Spleen (tissue), 11 donors: Measurements from ENCODE around the gene FYN. TPM values are rescaled to one million over a fixed set of nuclear protein-coding genes. Genes with fewer than 3 reads are reported as not detected.
"Not testable (repeated sequence)": the region's sequence is repeated elsewhere in the genome, so short reads cannot be mapped to it uniquely, and the experiment has no call there.

Experiments used
- DNase-seq: peaks from one replicate; pipeline ENCODE4 v3.0.0-alpha.2; 2020
- H3K27ac ChIP-seq, 8 donors: fragments of 200-600 bp; sonication (generic) in 7 of 8; 1 replicate in 4 of 8; 2 replicates in 4 of 8; pipeline versions ENCODE4 v1.5.0 to v1.8.0; 2016 to 2021; ENCODE audit warnings: inconsistent platforms in 4 of 8, mild to moderate bottlenecking in 4 of 8, moderate library complexity in 1 of 8
- H3K27me3 ChIP-seq, 7 donors: fragments of 200-600 bp; sonication (generic) in 6 of 7; replicated peaks in 1 of 7; 1 replicate in 4 of 7; 2 replicates in 3 of 7; pipeline versions ENCODE4 v1.5.0 to v1.8.0; 2016 to 2021; ENCODE audit warnings: inconsistent platforms in 3 of 7, mild to moderate bottlenecking in 1 of 7
- H3K36me3 ChIP-seq, 6 donors: fragments of 200-600 bp; sonication (generic) in 5 of 6; 1 replicate in 4 of 6; 2 replicates in 2 of 6; pipeline versions ENCODE4 v1.5.0 to v1.8.0; 2016 to 2021; ENCODE audit warnings: inconsistent platforms in 2 of 6
- H3K4me1 ChIP-seq, 6 donors: fragments of 200-600 bp; sonication (generic) in 5 of 6; 1 replicate in 3 of 6; 2 replicates in 3 of 6; pipeline versions ENCODE4 v1.5.0 to v1.8.0; 2016 to 2021; ENCODE audit warnings: inconsistent platforms in 3 of 6
- H3K4me3 ChIP-seq, 8 donors: fragments of 200-600 bp; sonication (generic) in 7 of 8; 1 replicate in 4 of 8; 2 replicates in 4 of 8; pipeline versions ENCODE4 v1.5.0 to v1.8.0; 2016 to 2021; ENCODE audit warnings: inconsistent platforms in 4 of 8, mild to moderate bottlenecking in 4 of 8, moderate library complexity in 2 of 8
- H3K9me3 ChIP-seq, 8 donors: fragments of 200-600 bp; sonication (generic) in 7 of 8; 1 replicate in 4 of 8; 2 replicates in 4 of 8; pipeline versions ENCODE4 v1.5.0 to v1.8.0; 2016 to 2021; ENCODE audit warnings: inconsistent platforms in 4 of 8
- CTCF ChIP-seq, 11 experiments: fragments of 200-600 bp in 7 of 11; fragments of 450-650 bp in 4 of 11; sonication (generic) in 4 of 11; IDR thresholded peaks in 8 of 11; conservative IDR thresholded peaks in 3 of 11; 1 replicate in 7 of 11; 2 replicates in 4 of 11; pipeline versions ENCODE4 v1.4.0 to v1.8.0; 2016 to 2021; ENCODE audit warnings: antibody characterized with exemption in 11 of 11, inconsistent platforms in 4 of 11, mild to moderate bottlenecking in 1 of 11
- POLR2A ChIP-seq, 3 donors: fragments of 450-650 bp; IDR thresholded peaks; one replicate each; pipeline ENCODE4 v1.5.1; 2017; ENCODE audit warnings: antibody characterized with exemption in 3 of 3, mild to moderate bottlenecking in 1 of 3
- POLR2AphosphoS5 ChIP-seq, 3 donors: sonication (generic); formaldehyde crosslinking; IDR thresholded peaks; one replicate each; pipeline ENCODE4 v1.5.1; 2017; ENCODE audit warnings: antibody characterized with exemption in 3 of 3
- WGBS, 5 donors: extraction: QIAGEN DNeasy Blood & Tissue Kit in 3 of 5; methylation state at CpG; one replicate each; pipeline versions ENCODE4 v1.1.5 to v1.1.7; 2013 to 2018; 5-methylcytosine and 5-hydroxymethylcytosine counted together
- intact Hi-C: fragments of 100-400 bp; cut with DNase I; formaldehyde crosslinking; loops from one replicate; pipeline ENCODE4 v1.15.0; 2023; ENCODE audit warnings: low total_unique reads
- polyA plus RNA-seq, 3 donors: library from polyadenylated mRNA; stranded (reverse); fragments of 200-250 nt; gene quantifications; one replicate each; pipeline ENCODE4 v1.2.1, GENCODE V29; 2013
- total RNA-seq, 7 donors: library from RNA; depleted of rRNA in 3 of 7; stranded (reverse); fragments of >200 nt in 3 of 7; fragmentation: NEBNext Ultra II Directional in 4 of 7; extraction: Animal tissue kit (Norgen Biotek cat#: 25700) in 4 of 7; gene quantifications; one replicate each; pipeline versions ENCODE4 v1.1.0 to v1.2.1, GENCODE V29; 2016 to 2021
- donor health status: healthy with polysubstance abuse.
- donor health status: DM: no; HTN: no; CAD: no; lungs with moderate emphysema.
- donor health status: DM: no; HTN: no; CAD: no.
- donor health status: Bipolar disorder and iron deficiency.
- donor health status: healthy.
- donor health status: DM: no; HTN: no; CAD: no.
- donor health status: DM: yes; HTN: yes; CAD: no.

Gene FYN
- total and polyA plus RNA-seq, 10 donors: 56.6 to 409 (median 205) TPM

DNA sequence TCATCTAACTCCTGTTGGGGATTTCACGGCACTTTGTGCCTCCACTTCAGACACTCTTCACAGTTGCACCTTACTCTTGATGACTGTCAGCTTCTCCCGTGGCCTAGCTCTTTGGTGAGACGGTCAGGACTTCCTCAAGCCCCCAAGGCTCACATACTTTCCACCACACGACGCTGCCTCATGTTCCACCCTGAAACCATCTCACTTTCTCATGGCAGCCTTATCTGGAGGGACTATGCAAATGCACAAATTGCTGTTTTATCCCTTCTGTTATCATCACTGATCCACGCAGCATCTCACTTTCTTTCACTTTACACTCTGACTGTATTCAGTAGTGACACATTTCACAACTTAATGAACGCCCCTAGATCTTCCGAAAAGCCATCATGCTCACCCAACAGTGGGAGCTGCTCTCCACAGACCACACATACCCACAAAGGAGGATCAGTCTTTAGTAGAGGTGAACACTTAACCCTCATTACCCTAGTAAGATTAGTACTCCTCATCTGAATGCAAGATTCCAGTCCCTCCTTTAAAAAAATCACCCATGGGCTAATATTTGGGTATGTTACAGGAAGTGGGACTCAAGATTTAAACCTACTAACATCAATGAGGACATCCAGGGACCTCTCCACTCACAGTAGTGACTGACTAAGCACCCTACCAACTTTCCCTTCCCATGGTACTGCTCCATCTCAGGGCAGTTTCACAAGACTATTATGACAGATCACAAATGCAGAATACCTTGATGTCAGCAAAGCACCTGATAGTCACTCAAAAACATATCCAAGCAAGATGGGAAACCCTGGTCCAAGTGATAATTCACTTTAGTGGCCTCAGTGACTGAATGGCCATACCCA is 35.4 kb downstream of the FYN start:
- DNase-seq: no peak
- H3K4me1 ChIP-seq: peaks cover 16 to 100% (median 66%) of the 10 kb centered on the region in 6 donors
- intact Hi-C loops: no loop called here
- no peaks in the 10 kb centered on the region for H3K36me3 ChIP-seq
- peak overlapping the region in 7 of 8 donors; percentile 49 to 81 (median 71) for H3K27ac ChIP-seq
- H3K9me3 ChIP-seq: no peaks in the 10 kb centered on the region
- peak overlapping the region in 1 of 8 donors; percentile 5 for H3K4me3 ChIP-seq
- H3K27me3 ChIP-seq: no peaks in the 10 kb centered on the region
- 63 to 79% (median 70%) methylated on average over 8 of the region's 8 CpGs for WGBS, 5 donors
- TF ChIP-seq POLR2A (IDR thresholded peaks at IDR 0.05) (no peak), POLR2AphosphoS5 (IDR thresholded peaks at IDR 0.05) (peak in 1 of 3 donors; percentile 6)

DNA sequence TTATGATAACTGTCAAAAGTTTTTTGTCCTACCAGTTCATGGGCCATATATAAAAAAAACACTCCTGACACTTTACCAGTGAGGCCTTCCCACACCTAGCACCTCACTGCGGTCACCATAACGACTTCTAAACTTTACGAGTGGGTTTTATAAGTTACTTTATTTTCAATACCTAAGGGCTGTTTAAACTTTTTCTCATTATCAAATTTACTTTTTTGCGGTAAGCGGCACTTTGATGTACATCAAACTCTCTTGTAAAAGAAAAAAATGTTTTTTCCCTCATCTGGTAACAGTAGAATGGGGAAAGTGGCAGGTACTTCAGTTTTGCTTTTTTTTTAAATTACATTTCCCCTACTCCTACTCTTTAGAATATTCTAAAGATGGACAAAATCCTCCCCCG is 36.2 kb downstream of the FYN start:
- H3K27me3 ChIP-seq: no peaks in the 10 kb centered on the region
- no peaks in the 10 kb centered on the region for H3K9me3 ChIP-seq
- TF ChIP-seq CTCF (IDR thresholded peaks at IDR 0.05 in 8 of 11, conservative IDR thresholded peaks at IDR 0.05 in 3 of 11): no peak
- no peak for TF ChIP-seq POLR2AphosphoS5 (IDR thresholded peaks at IDR 0.05)
- TF ChIP-seq POLR2A (IDR thresholded peaks at IDR 0.05): no peak
- H3K27ac ChIP-seq: peak overlapping the region in 7 of 8 donors; percentile 49 to 81 (median 71)
- 74 to 84% (median 82%) methylated on average over 6 of the region's 6 CpGs for WGBS, 5 donors
- no peak for DNase-seq
- no peaks in the 10 kb centered on the region for H3K36me3 ChIP-seq
- H3K4me1 ChIP-seq: peaks cover 16 to 100% (median 66%) of the 10 kb centered on the region in 6 donors
- no peak overlapping the region for H3K4me3 ChIP-seq
- intact Hi-C loops: no loop called here

DNA sequence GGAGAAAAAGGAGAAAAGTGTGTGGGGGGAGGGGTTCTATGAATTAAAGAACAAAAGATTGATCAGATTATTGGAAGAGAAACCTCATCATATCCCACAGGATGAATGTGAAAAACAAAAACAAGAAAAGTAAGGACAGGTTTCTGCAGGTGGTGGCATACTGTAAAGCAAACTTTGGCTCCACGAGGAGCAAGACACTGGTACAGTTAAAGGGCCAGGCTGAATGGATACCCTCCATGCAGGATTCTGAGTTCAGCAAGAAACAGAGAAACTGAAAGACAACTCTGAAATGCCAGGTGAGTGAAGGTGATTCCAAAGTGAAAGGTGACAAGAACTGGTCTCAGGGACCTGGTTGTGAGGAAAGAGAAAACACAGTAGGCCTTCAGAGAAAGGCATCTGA is 37.4 kb downstream of the FYN start:
- 81 to 100% (median 87%) methylated on average over 1 of the region's 1 CpG for WGBS, 5 donors
- H3K9me3 ChIP-seq: no peaks in the 10 kb centered on the region
- intact Hi-C loops: no loop called here
- H3K36me3 ChIP-seq: no peaks in the 10 kb centered on the region
- TF ChIP-seq POLR2A (IDR thresholded peaks at IDR 0.05) (no peak), CTCF (IDR thresholded peaks at IDR 0.05 in 8 of 11, conservative IDR thresholded peaks at IDR 0.05 in 3 of 11) (no peak), POLR2AphosphoS5 (IDR thresholded peaks at IDR 0.05) (no peak)
- DNase-seq: no peak
- no peak overlapping the region for H3K4me3 ChIP-seq
- H3K27ac ChIP-seq: peak overlapping the region in 2 of 8 donors; percentile 73 to 81
- peaks cover 14 to 100% (median 57%) of the 10 kb centered on the region in 6 donors for H3K4me1 ChIP-seq
- H3K27me3 ChIP-seq: no peaks in the 10 kb centered on the region

- H3K4me3 ChIP-seq, H3K36me3 ChIP-seq, H3K9me3 ChIP-seq, H3K27me3 ChIP-seq, H3K27ac ChIP-seq, intact Hi-C loops, DNase-seq: not testable (repeated sequence)
- H3K4me1 ChIP-seq: peaks cover 14 to 100% (median 53%) of the 10 kb centered on the region in 6 donors
- 91 to 95% (median 94%) methylated on average over 7 of the region's 7 CpGs for WGBS, 5 donors
Measured at GRCh38 chr6:111835398-111835797, 37.9 kb downstream of the FYN start.

DNA sequence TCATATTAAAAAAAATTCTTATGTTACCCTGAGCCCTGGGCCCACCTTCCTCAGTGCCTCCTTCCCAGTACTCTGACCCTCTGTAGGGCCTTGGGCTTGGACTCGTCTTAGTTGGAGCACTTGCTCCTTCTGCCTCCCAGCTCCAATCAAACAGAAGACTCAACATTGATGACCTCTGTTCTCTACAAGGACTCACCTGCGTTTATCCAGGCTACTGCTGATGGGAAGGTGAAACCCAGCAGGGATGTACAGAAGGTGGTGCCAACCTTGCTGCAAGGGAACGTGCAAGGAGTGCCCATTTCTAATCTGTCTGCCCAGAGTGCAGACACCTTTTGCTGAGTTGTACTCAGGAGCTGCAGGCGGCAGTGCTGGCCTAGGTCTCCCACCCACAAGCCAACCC is 38.9 kb downstream of the FYN start:
- intact Hi-C loops: no loop called here
- H3K36me3 ChIP-seq: no peaks in the 10 kb centered on the region
- no peak for TF ChIP-seq POLR2AphosphoS5 (IDR thresholded peaks at IDR 0.05)
- TF ChIP-seq CTCF (IDR thresholded peaks at IDR 0.05 in 8 of 11, conservative IDR thresholded peaks at IDR 0.05 in 3 of 11): no peak
- TF ChIP-seq POLR2A (IDR thresholded peaks at IDR 0.05): no peak
- 83 to 98% (median 86%) methylated on average over 3 to 4 of the region's 4 CpGs for WGBS, 5 donors
- peak overlapping the region in 3 of 8 donors; percentile 4 to 27 (median 13) for H3K27ac ChIP-seq
- H3K9me3 ChIP-seq: no peaks in the 10 kb centered on the region
- no peaks in the 10 kb centered on the region for H3K27me3 ChIP-seq
- DNase-seq: no peak
- no peak overlapping the region for H3K4me3 ChIP-seq
- H3K4me1 ChIP-seq: peaks cover 14 to 99% (median 43%) of the 10 kb centered on the region in 6 donors
